ENCODE results near the gene PANX3. TPM values are rescaled to one million over a fixed set of nuclear protein-coding genes. Genes with fewer than 3 reads are reported as not detected.
"Not testable (repeated sequence)": the region's sequence is repeated elsewhere in the genome, so short reads cannot be mapped to it uniquely, and the experiment has no call there.

Gene PANX3
- total RNA-seq, 2 donors from 2014 or later, result not detected

DNA sequence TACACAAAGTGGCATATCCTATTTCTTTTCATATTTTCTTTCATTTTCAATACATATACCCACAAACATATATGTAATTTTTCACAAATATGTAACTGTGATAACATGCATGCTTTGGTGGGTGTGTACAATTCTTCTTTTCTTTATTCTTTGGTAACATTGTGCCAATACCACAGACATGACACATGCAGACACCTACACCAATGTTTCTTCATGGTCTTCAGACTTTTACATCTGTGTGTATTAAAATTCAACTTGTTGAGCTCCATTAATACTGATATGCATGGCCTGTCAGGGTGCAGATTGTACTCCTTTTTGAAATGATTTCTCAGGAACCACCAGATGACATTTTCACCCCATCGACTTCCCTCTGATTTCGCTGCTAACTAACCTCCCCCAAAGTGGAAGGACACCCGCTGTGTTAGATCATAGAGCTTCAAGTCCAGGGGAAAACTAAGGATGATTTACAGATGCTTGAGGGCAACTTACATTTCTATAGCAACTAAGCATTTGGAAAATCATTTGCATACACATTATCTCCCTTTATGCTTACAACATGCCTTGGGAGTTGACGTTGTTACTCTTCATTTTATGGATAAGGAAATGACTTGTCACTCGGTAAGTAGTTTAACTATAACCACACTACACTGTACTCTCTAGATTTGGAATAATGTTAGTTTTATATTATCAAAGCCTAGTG, 10.5 kb upstream of the PANX3 start:
- no peak overlapping the region for H3K4me3 Mint-ChIP-seq

DNA sequence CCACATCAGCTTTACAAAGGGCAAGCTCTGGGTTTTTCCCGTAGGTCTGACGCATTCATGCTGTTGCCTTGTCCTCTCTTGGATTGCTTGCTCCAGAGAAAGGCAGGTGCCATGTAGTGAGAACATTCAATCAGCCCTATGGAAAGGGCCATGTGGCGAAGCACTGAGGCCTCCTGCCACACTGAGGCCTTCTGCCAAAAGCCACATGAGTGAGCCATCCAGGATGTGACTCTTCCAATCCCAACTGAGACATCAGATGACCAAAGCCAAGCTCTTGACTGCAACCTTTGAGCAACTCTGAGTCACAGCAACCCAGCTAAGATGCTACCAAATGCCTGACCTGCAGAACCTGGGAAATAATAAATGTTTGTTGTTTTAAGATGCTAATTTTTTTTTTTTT, 9.0 kb upstream of the PANX3 start:
- H3K36me3 Mint-ChIP-seq (ENCODE audit: low read depth), result no peaks in the 10 kb centered on the region
- H3K4me1 Mint-ChIP-seq, result no peaks in the 10 kb centered on the region
- H3K27ac Mint-ChIP-seq, result no peak overlapping the region
- H3K9me3 Mint-ChIP-seq, result no peaks in the 10 kb centered on the region
- ATAC-seq (replicated peaks), result peak; percentile 72
- peaks cover 21% of the 10 kb centered on the region for H3K27me3 Mint-ChIP-seq
- no peak overlapping the region for H3K4me3 Mint-ChIP-seq

More for the DNA sequence above, 10.5 kb upstream of the PANX3 start:
- Mint-ChIP-seq H3K27me3 (peaks cover 26% of the 10 kb centered on the region), H3K36me3 (ENCODE audit: low read depth) (no peaks in the 10 kb centered on the region), H3K4me1 (no peaks in the 10 kb centered on the region), H3K9me3 (no peaks in the 10 kb centered on the region), H3K27ac (no peak overlapping the region)
- ATAC-seq (replicated peaks), result no peak

DNA sequence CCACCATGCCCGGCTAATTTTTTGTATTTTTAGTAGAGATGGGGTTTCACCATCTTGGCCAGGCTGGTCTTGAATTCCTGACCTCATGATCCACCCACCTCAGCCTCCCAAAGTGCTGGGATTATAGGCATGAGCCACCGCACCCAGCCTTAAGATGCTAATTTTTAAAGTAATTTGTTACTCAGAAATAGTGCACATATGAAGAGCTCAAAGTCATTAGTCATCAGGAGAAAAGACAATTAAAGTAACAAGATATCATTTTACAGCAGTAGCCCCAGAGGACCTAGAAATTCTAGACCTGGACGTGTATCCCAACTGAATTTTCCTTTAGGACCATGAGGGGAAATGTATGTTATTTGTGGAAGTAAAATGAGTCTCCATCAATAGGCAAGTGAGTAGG, 8.5 kb upstream of the PANX3 start:
- not testable (repeated sequence) for ATAC-seq (replicated peaks); H3K4me3 Mint-ChIP-seq; H3K27ac Mint-ChIP-seq; H3K9me3 Mint-ChIP-seq; H3K36me3 Mint-ChIP-seq (ENCODE audit: low read depth); H3K4me1 Mint-ChIP-seq
- peaks cover 21% of the 10 kb centered on the region for H3K27me3 Mint-ChIP-seq

GRCh38 chr11:124605719-124606118, 5.5 kb upstream of the PANX3 start:
- no peak overlapping the region for H3K4me3 Mint-ChIP-seq
- no peak overlapping the region for H3K27ac Mint-ChIP-seq
- no peaks in the 10 kb centered on the region for H3K4me1 Mint-ChIP-seq
- H3K36me3 Mint-ChIP-seq (ENCODE audit: low read depth), result no peaks in the 10 kb centered on the region
- ATAC-seq (replicated peaks), result no peak
- H3K27me3 Mint-ChIP-seq, result peaks cover 11% of the 10 kb centered on the region
- H3K9me3 Mint-ChIP-seq, result no peaks in the 10 kb centered on the region

- Mint-ChIP-seq H3K27me3 (no peaks in the 10 kb centered on the region), H3K36me3 (ENCODE audit: low read depth) (no peaks in the 10 kb centered on the region), H3K4me3 (no peak overlapping the region), H3K9me3 (no peaks in the 10 kb centered on the region), H3K4me1 (no peaks in the 10 kb centered on the region), H3K27ac (no peak overlapping the region)
- ATAC-seq (replicated peaks), result no peak
These were observed 3.1 kb upstream of the PANX3 start for GRCh38 chr11:124608147-124608546.

DNA sequence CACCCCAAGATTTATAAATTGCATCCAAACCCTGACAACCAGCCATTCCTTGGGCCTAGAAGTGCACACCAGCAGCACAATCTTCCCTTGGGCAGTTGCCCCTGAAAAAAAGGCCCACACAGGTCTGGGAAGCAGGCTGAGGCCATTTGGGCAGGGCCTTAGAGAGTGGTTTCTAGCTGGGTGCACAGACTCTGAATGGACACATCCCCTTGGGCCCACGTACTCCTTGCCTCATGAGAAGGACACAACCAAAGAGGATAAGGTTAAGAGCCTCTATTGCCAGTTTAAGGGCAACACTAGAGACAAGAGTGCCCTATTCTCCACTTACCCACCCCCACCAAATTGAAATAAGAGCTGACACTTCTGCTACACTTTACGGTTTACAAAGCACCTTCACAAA, 933 bp upstream of the PANX3 start:
- no peak for ATAC-seq (replicated peaks)
- Mint-ChIP-seq H3K4me1 (no peaks in the 10 kb centered on the region), H3K27ac (no peak overlapping the region), H3K9me3 (no peaks in the 10 kb centered on the region), H3K36me3 (ENCODE audit: low read depth) (no peaks in the 10 kb centered on the region), H3K27me3 (no peaks in the 10 kb centered on the region), H3K4me3 (no peak overlapping the region)

DNA sequence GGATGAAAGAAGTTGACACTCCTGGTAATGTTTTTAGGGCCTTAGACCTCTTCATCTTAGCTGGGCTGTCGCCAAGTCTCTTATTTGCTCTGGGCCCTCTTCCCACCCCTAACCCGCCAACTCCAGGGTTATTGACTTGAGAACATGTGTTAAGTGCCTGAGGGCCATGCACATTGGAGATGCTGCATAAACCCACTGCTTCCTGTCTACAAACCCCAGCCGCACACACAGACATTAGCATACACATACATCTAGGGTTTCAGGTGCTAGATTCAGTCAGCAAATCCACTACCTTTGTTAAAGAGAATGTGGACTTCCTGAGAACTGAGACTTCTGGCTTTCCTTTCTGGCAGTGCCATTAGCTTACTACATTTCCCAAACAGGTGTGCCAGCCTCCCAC, 817 bp downstream of the PANX3 start:
- Mint-ChIP-seq H3K27ac (no peak overlapping the region), H3K9me3 (no peaks in the 10 kb centered on the region), H3K4me3 (no peak overlapping the region), H3K4me1 (no peaks in the 10 kb centered on the region), H3K36me3 (ENCODE audit: low read depth) (no peaks in the 10 kb centered on the region), H3K27me3 (no peaks in the 10 kb centered on the region)
- peak; percentile 70 for ATAC-seq (replicated peaks)

DNA sequence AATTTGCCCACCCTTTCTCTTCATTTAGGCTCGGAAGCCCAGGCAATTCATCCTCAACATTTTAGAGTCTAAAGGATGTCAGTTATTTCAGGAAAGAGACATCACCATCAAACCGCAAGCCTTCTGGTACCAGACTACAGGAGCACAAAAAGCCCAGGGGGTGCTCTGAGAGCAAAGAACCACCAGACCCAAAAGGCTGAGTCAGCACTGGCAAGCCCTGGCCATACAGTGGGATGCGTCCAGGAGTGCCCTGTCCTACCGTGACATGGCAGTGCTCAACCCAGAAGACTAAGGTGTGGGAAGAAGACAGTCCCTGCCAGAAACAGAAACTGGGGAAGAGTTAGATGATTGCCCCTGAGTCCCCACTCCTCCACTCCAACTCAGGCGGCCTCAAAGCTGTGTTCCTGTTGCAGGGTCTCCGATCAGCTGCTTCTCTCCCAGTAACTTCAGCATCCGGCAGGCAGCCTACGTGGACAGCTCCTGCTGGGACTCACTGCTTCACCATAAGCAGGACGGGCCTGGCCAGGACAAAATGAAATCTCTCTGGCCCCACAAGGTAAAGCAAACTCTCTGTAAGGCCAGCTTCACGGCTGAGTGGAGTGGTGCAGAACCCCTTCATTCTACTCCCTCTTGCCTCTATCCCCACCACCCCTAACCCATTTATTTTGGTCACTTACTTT, 1.5 kb downstream of the PANX3 start:
- H3K4me3 Mint-ChIP-seq, result no peak overlapping the region
- H3K9me3 Mint-ChIP-seq, result no peaks in the 10 kb centered on the region
- ATAC-seq (replicated peaks), result no peak
- no peaks in the 10 kb centered on the region for H3K36me3 Mint-ChIP-seq (ENCODE audit: low read depth)
- H3K4me1 Mint-ChIP-seq, result no peaks in the 10 kb centered on the region
- H3K27me3 Mint-ChIP-seq, result peaks cover 5% of the 10 kb centered on the region
- H3K27ac Mint-ChIP-seq, result no peak overlapping the region

DNA sequence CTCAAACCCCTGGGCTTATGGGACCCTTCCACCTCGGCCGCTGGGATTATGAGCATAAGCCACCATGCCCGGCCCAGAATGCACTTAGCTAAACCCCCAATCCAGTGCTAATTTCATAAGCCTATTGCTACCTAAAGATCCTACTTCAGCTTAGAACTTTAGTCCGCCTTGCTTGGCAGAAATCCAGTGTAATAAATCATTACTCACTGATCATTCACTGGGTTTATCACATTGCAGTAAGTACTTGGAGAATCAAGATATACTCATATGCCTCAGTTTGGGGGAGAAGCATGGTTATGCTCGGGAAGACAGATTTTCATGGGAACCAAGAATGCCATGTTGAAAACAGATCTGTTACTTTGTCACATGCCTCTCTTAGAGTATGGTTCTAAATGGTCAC, 7.6 kb downstream of the PANX3 start:
- Mint-ChIP-seq H3K36me3 (ENCODE audit: low read depth) (peaks cover 8% of the 10 kb centered on the region), H3K9me3 (no peaks in the 10 kb centered on the region), H3K27ac (no peak overlapping the region), H3K4me1 (peaks cover 4% of the 10 kb centered on the region), H3K4me3 (no peak overlapping the region), H3K27me3 (peaks cover 8% of the 10 kb centered on the region)
- ATAC-seq (replicated peaks), result no peak

DNA sequence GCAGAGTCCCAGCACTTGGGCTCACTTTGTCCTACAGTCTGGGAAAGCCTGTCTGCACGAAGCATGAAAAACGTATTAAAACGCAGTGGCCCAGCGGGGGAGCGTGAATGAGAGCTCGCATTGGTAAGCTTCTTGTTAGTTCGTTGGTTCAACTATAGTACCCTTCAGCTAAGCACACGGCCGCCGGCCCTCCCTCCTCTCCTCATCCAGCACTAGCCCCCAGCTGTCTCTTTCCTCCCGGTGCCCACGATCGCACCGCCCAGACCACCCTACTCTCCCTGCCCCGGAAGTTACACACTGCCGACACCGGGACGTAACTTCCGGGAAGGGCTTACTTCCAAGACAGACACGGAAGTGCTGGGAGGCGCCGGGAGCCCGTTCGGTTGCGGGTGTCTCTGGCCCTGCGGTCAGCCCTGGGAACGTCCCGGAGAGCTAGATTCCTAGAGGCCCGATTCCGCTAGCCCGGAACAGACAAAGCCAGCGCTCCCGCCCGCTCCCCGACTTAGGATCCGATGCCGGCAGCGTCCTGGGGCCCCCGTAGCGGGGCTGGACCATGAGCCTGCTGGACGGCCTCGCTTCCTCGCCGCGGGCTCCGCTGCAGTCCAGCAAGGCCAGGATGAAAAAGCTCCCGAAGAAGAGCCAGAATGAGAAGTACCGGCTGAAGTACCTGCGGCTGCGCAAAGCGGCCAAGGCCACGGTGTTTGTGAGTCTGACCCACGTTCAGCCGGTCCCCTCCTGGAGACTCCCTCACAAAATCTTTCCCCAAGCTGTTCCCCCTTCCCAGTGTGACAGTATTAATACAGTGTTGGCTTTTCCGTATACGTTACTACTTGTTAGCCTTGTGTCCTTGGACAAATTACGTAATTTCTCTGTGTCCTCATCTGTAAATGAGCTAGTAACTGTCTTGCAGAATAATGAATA, 11.6 kb downstream of the PANX3 start, which contains the start of gene TBRG1:
TBRG1 (plus strand) TSS at position 334 of the 921 bp plus-strand sequence; CDS start at position 554, 220 bp downstream.
- Mint-ChIP-seq H3K27ac (peak within 1 kb of the TSS; percentile 96), H3K27me3 (peaks cover 3% of the 10 kb centered on the region), H3K4me1 (peaks cover 15% of the 10 kb centered on the region), H3K36me3 (ENCODE audit: low read depth) (peaks cover 43% of the 10 kb centered on the region), H3K9me3 (no peaks in the 10 kb centered on the region), H3K4me3 (peak within 1 kb of the TSS; percentile 96)
- ATAC-seq (replicated peaks), result peak; percentile 99

- H3K27ac Mint-ChIP-seq, result peak overlapping the region; percentile 96
- no peaks in the 10 kb centered on the region for H3K9me3 Mint-ChIP-seq
- no peak for ATAC-seq (replicated peaks)
- H3K4me3 Mint-ChIP-seq, result peak overlapping the region; percentile 96
- H3K36me3 Mint-ChIP-seq (ENCODE audit: low read depth), result peaks cover 51% of the 10 kb centered on the region
- H3K27me3 Mint-ChIP-seq, result no peaks in the 10 kb centered on the region
- peaks cover 19% of the 10 kb centered on the region for H3K4me1 Mint-ChIP-seq
These were observed 12.8 kb downstream of the PANX3 start for GRCh38 chr11:124623861-124624525.

GRCh38 chr11:124625504-124626168, 14.4 kb downstream of the PANX3 start:
- Mint-ChIP-seq H3K27ac (peak overlapping the region; percentile 57), H3K4me1 (peaks cover 19% of the 10 kb centered on the region), H3K36me3 (ENCODE audit: low read depth) (peaks cover 68% of the 10 kb centered on the region), H3K4me3 (no peak overlapping the region), H3K9me3 (no peaks in the 10 kb centered on the region), H3K27me3 (no peaks in the 10 kb centered on the region)
- ATAC-seq (replicated peaks), result no peak

- Mint-ChIP-seq H3K4me1 (peaks cover 19% of the 10 kb centered on the region), H3K36me3 (ENCODE audit: low read depth) (peaks cover 87% of the 10 kb centered on the region), H3K27ac (no peak overlapping the region), H3K27me3 (no peaks in the 10 kb centered on the region), H3K9me3 (no peaks in the 10 kb centered on the region), H3K4me3 (no peak overlapping the region)
- no peak for ATAC-seq (replicated peaks)
These were observed 16.3 kb downstream of the PANX3 start for GRCh38 chr11:124627546-124627945.

DNA sequence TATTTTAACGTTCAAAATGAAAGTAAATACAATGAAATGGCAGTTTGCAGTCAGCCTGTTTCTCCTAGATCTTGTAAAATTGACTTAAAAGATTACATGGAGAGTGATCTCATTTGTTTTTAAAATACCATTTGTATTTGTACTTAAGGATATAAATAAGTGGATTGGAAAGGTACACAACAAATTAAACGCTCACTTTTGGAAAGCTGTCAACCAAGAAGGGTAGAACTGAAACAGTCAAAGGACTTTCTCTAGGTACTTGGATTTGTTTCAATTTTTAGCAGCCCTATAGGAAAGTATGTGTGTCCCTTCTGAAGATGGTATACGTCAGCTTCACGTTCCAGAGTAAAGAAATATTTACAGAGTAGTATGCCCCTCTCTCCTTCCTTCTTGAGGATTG, 18.7 kb downstream of the PANX3 start:
- Mint-ChIP-seq H3K36me3 (ENCODE audit: low read depth) (peaks cover 94% of the 10 kb centered on the region), H3K4me3 (no peak overlapping the region), H3K9me3 (no peaks in the 10 kb centered on the region), H3K27me3 (no peaks in the 10 kb centered on the region), H3K4me1 (peaks cover 13% of the 10 kb centered on the region), H3K27ac (no peak overlapping the region)
- ATAC-seq (replicated peaks), result no peak

All from activated T-helper 17 cell treated with anti-CD3 and anti-CD28 coated beads, Interleukin-2, amount 50 U/mL, for 72 hours (primary cell).